GM12878 (cell line): ENCODE measurements around the gene CCNC. TPM values are rescaled to one million over a fixed set of nuclear protein-coding genes. Genes with fewer than 3 reads are reported as not detected.

ENCODE experiments used
- ATAC-seq: fragments of 200-7000 bp; cut with Tn5 transposase; 3 replicates; pipeline ENCODE4 v1.9.1; 2020; ENCODE audit warnings: mild to moderate bottlenecking, moderate library complexity
- BruUV-seq: library from RNA; stranded (reverse); fragments of 400-500 nt; replicated peaks from 2 replicates; lab custom pipeline; 2021; lab: Mats Ljungman, UMichigan
- CTCF ChIA-PET: fragments of 300-600 bp; sonication (Branson Sonifier 250); formaldehyde crosslinking; extraction: SDS; loops from one replicate; lab custom pipeline; 2021; ENCODE audit warnings: inconsistent platforms; lab: Yijun Ruan, JAX
- POLR2A ChIA-PET: fragments of 350-600 bp; formaldehyde crosslinking; extraction: SDS; loops from one replicate; lab custom pipeline; 2021; ENCODE audit warnings: inconsistent platforms; lab: Charles Lee
- RAD21 ChIA-PET: fragments of 300-600 bp; sonication (Branson Sonifier 250); formaldehyde crosslinking; loops from one replicate; lab custom pipeline; 2023; ENCODE audit warnings: antibody characterized with exemption; ENCODE audit not compliant: unreplicated experiment; lab: Charles Lee
- SMC1A ChIA-PET: fragments of 300-600 bp; sonication (Branson Sonifier 250); formaldehyde crosslinking; loops from one replicate; lab custom pipeline; 2023; ENCODE audit not compliant: unreplicated experiment, uncharacterized antibody; lab: Charles Lee
- DNase-seq: peaks from one replicate; pipeline ENCODE4 v3.0.0-alpha.2; 2011; ENCODE audit warnings: low read depth, low spot score
- FAIRE-seq: peaks from 3 replicates; lab custom pipeline; 2011; peaks lifted over from hg19 to GRCh38; lab: Jason Lieb, UNC
- H2AFZ ChIP-seq: 2 replicates; pipeline ENCODE4 v1.6.0; 2011; ENCODE audit warnings: low read depth, low read length, control low read depth; ENCODE audit not compliant: control insufficient read depth
- H3K27ac ChIP-seq: 2 replicates; pipeline ENCODE4 v1.5.1; 2011; ENCODE audit warnings: control low read depth; ENCODE audit not compliant: control insufficient read depth, insufficient read depth
- H3K27me3 ChIP-seq, 2 experiments: replicated peaks in 1 of 2; 2 replicates each; pipeline versions ENCODE4 v1.6.0 to v1.6.1; 2011; ENCODE audit warnings: low read length in 1 of 2; ENCODE audit not compliant: control insufficient read depth in 2 of 2, insufficient read depth in 2 of 2
- H3K36me3 ChIP-seq, 2 experiments: 2 replicates each; pipeline ENCODE4 v1.5.1; 2011; ENCODE audit warnings: low read length in 1 of 2; ENCODE audit not compliant: control insufficient read depth in 2 of 2, insufficient read depth in 2 of 2
- H3K4me1 ChIP-seq: 2 replicates; pipeline ENCODE4 v1.6.1; 2011; ENCODE audit warnings: mild to moderate bottlenecking, low read length, moderate library complexity, mixed read lengths; ENCODE audit not compliant: control insufficient read depth, insufficient read depth
- H3K4me2 ChIP-seq: 2 replicates; pipeline ENCODE4 v1.6.0; 2011; ENCODE audit warnings: control low read depth; ENCODE audit not compliant: control insufficient read depth, insufficient read depth
- H3K4me3 ChIP-seq: fragments of 200-600 bp; sonication (generic); 2 replicates; pipeline ENCODE4 v1.5.1; 2016
- H3K79me2 ChIP-seq: 2 replicates; pipeline ENCODE4 v1.6.0; 2011; ENCODE audit warnings: low read length; ENCODE audit not compliant: control insufficient read depth, insufficient read depth
- H3K9ac ChIP-seq: 2 replicates; pipeline ENCODE4 v1.8.0; 2011; ENCODE audit warnings: low read length, control low read depth, mixed read lengths; ENCODE audit not compliant: control insufficient read depth, insufficient read depth
- H3K9me3 ChIP-seq: replicated peaks from 3 replicates; pipeline ENCODE4 v1.5.1; 2011; ENCODE audit warnings: mild to moderate bottlenecking, low read length; ENCODE audit not compliant: control insufficient read depth, insufficient read depth
- H4K20me1 ChIP-seq: 2 replicates; pipeline ENCODE4 v1.6.0; 2011; ENCODE audit not compliant: control insufficient read depth, insufficient read depth
- CHD4 ChIP-seq: fragments of 200-600 bp; sonication (generic); IDR thresholded peaks from 2 replicates; pipeline ENCODE4 v1.6.1; 2016; ENCODE audit warnings: mild to moderate bottlenecking
- FOXK2 ChIP-seq: fragments of 450-650 bp; IDR thresholded peaks from 2 replicates; pipeline ENCODE4 v1.6.1; 2017; ENCODE audit warnings: mild to moderate bottlenecking, moderate library complexity
- SMAD1 ChIP-seq: fragments of 450-650 bp; IDR thresholded peaks from 2 replicates; pipeline ENCODE4 v1.6.1; 2018; ENCODE audit warnings: mild to moderate bottlenecking, low read depth; ENCODE audit not compliant: partially characterized antibody
- SPI1 ChIP-seq: IDR thresholded peaks from 2 replicates; pipeline ENCODE4 v1.6.1; 2011; ENCODE audit warnings: low read depth, mild to moderate bottlenecking, low read length, moderate library complexity, borderline replicate concordance; ENCODE audit not compliant: insufficient read depth
- ZBTB11 ChIP-seq: fragments of 450-650 bp; formaldehyde crosslinking; IDR thresholded peaks from 2 replicates; pipeline ENCODE4 v1.5.0; 2022; ENCODE audit warnings: mild to moderate bottlenecking, missing genetic modification characterization
- WGBS: methylation state at CpG from one replicate; pipeline ENCODE4 v1.1.6; 2016; ENCODE audit warnings: low lambda C conversion rate; ENCODE audit not compliant: insufficient replicate concordance, insufficient coverage; ENCODE audit errors: missing lambda C conversion rate; 5-methylcytosine and 5-hydroxymethylcytosine counted together
- in situ Hi-C: fragments of 300-500 bp; cut with MboI; formaldehyde crosslinking; loops from 9 replicates; pipeline ENCODE4 v1.14.3; 2018; ENCODE audit warnings: mixed read lengths
- intact Hi-C: fragments of 100-400 bp; cut with micrococcal nuclease; formaldehyde crosslinking; loops from one replicate; pipeline ENCODE4 v1.14.2; 2022; ENCODE audit not compliant: unreplicated experiment
- polyA plus RNA-seq, 11 experiments: library from polyadenylated mRNA; depleted of rRNA in 4 of 11; unstranded in 6 of 11; stranded (reverse) in 5 of 11; fragments of >200 nt; fragmentation: Nextera tagmentation in 4 of 11; fragmentation: Illumina TruSeq in 1 of 11; extraction: Ambion mirVana in 4 of 11; extraction: Trizol in 1 of 11; gene quantifications; 1 replicate in 1 of 11; 2 replicates in 10 of 11; pipeline versions ENCODE4 v1.2.1 to v1.2.3, GENCODE V29; 2011 to 2016; ENCODE audit warnings: inconsistent platforms in 2 of 11, missing spikeins in 2 of 11, low read depth in 1 of 11
- total RNA-seq, 4 experiments: library from RNA; depleted of rRNA in 3 of 4; stranded (reverse); fragments of >200 nt in 3 of 4; fragmentation: Illumina TruSeq in 1 of 4; extraction: Trizol in 1 of 4; gene quantifications; 2 replicates each; pipeline versions ENCODE4 v1.2.1 to v1.2.3, GENCODE V29; 2013 to 2021

The CCNC gene
- total and polyA plus RNA-seq, 10 of the 15 experiments (the other 5 are each of a cell fraction or from before 2014, with no cell fraction given), result 68.5 to 168 (median 99.4) TPM

GRCh38 chr6:99608059-99608885 is 39.8 kb upstream of the CCNC start:
- no peak overlapping the region for H2AFZ ChIP-seq
- 37% methylated on average over 29 of the region's 29 CpGs for WGBS
- H3K36me3 ChIP-seq, result no peaks in the 10 kb centered on the region
- no peaks in the 10 kb centered on the region; the same call in 1 of the 2 replicates for H4K20me1 ChIP-seq
- no peak overlapping the region for H3K4me2 ChIP-seq
- DNase-seq, result no peak
- ATAC-seq, result no peak
- intact Hi-C loops, result no loop called here
- in situ Hi-C loops, result no loop called here
- no peak overlapping the region for H3K9ac ChIP-seq
- SMC1A ChIA-PET, result interaction anchor here (1.2 kb wide), 1 partner anchor 141 kb away, joined by 3 read pairs; no protein-coding TSS in a partner anchor
- RAD21 ChIA-PET, result no interaction called here
- no TSS peak for BruUV-seq
- CTCF ChIA-PET, result interaction anchor here (0.6 kb wide), 1 partner anchor 15 kb away, joined by 3 read pairs; no protein-coding TSS in a partner anchor
- POLR2A ChIA-PET, result no interaction called here
- H3K9me3 ChIP-seq, result peaks cover 6% of the 10 kb centered on the region; the same call in 2 of the 3 replicates
- H3K4me1 ChIP-seq, result peaks cover 21% of the 10 kb centered on the region
- no peak overlapping the region for H3K4me3 ChIP-seq
- FAIRE-seq, result no peak
- H3K79me2 ChIP-seq, result no peaks in the 10 kb centered on the region
- H3K27me3 ChIP-seq, result peaks cover 27 to 44% of the 10 kb centered on the region in 2 experiments
- no peak for TF ChIP-seq SPI1
- TF ChIP-seq FOXK2, result no peak
- TF ChIP-seq CHD4, result no peak
- TF ChIP-seq ZBTB11 (CRISPR knock-in tag), result no peak
- no peak for TF ChIP-seq SMAD1
- H3K27ac ChIP-seq, result no peak overlapping the region
